PC-9 (cell line): Measurements from ENCODE around the gene MAGI1.

Experiments used
- EZH2 ChIP-seq: fragments of 200-600 bp; sonication (generic); IDR thresholded peaks from 2 replicates; pipeline ENCODE4 v1.8.0; 2017; ENCODE audit warnings: antibody characterized with exemption, low read depth
- TF ChIP-seq, protein P1 (sequence below): fragments of 200-600 bp; sonication (generic); conservative IDR thresholded peaks from 2 replicates; pipeline ENCODE4 v1.6.1; 2017; ENCODE audit warnings: mixed run types, antibody characterized with exemption, mild to moderate bottlenecking, moderate library complexity

DNA sequence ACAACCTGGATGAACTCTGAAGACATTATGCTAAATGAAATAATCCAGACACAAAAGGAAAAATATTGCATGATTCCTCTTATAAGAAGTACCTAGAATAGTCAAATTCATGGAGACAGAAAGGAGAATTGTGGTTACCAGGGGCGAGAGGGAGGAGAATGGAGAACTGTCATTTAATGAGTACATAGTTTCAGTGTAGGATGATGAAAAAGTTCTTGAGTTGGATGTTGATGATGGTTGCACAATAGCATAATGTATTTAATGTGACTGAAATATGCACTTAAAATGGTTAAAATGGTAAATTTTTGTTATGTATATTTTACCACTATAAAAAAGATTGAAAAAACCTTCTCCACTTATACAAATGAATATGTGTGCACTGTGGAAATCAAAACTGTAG, 469.6 kb downstream of the MAGI1 start:
- TF ChIP-seq, protein P1, sequence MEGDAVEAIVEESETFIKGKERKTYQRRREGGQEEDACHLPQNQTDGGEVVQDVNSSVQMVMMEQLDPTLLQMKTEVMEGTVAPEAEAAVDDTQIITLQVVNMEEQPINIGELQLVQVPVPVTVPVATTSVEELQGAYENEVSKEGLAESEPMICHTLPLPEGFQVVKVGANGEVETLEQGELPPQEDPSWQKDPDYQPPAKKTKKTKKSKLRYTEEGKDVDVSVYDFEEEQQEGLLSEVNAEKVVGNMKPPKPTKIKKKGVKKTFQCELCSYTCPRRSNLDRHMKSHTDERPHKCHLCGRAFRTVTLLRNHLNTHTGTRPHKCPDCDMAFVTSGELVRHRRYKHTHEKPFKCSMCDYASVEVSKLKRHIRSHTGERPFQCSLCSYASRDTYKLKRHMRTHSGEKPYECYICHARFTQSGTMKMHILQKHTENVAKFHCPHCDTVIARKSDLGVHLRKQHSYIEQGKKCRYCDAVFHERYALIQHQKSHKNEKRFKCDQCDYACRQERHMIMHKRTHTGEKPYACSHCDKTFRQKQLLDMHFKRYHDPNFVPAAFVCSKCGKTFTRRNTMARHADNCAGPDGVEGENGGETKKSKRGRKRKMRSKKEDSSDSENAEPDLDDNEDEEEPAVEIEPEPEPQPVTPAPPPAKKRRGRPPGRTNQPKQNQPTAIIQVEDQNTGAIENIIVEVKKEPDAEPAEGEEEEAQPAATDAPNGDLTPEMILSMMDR: no peak
- no peak for TF ChIP-seq EZH2
